ENCODE data around the gene SGSM1.
A peak's percentile ranks its signal among the peaks of the same experiment; 100 is the strongest.
"Not testable (repeated sequence)": the region's sequence is repeated elsewhere in the genome, so short reads cannot be mapped to it uniquely, and the experiment has no call there.

GRCh38 chr22:24837517-24837916 is 31.5 kb downstream of the SGSM1 start:
- TF ChIP-seq, protein P1, sequence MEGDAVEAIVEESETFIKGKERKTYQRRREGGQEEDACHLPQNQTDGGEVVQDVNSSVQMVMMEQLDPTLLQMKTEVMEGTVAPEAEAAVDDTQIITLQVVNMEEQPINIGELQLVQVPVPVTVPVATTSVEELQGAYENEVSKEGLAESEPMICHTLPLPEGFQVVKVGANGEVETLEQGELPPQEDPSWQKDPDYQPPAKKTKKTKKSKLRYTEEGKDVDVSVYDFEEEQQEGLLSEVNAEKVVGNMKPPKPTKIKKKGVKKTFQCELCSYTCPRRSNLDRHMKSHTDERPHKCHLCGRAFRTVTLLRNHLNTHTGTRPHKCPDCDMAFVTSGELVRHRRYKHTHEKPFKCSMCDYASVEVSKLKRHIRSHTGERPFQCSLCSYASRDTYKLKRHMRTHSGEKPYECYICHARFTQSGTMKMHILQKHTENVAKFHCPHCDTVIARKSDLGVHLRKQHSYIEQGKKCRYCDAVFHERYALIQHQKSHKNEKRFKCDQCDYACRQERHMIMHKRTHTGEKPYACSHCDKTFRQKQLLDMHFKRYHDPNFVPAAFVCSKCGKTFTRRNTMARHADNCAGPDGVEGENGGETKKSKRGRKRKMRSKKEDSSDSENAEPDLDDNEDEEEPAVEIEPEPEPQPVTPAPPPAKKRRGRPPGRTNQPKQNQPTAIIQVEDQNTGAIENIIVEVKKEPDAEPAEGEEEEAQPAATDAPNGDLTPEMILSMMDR (IDR thresholded peaks at IDR 0.05), result peak in 4 of 7 experiments; percentile 36 to 54 (median 48)
- not testable (repeated sequence) for TF ChIP-seq POLR2A (IDR thresholded peaks at IDR 0.05)
